GM13976 (cell line): ENCODE results near the gene REC114.

Experiments used
- DNase-seq: peaks from one replicate; pipeline ENCODE4 v3.0.0; 2012; ENCODE audit warnings: low spot score
- CTCF ChIP-seq: IDR thresholded peaks from 2 replicates; pipeline ENCODE4 v1.5.1; 2012; ENCODE audit warnings: borderline replicate concordance, mild to moderate bottlenecking; ENCODE audit not compliant: insufficient read depth; ENCODE audit errors: extremely low read depth, missing control alignments, control extremely low read depth
- in situ Hi-C: fragments of 300-500 bp; cut with MboI; formaldehyde crosslinking; loops from one replicate; pipeline ENCODE4 v1.12.0; 2022; ENCODE audit warnings: low sequenced_read_pairs, mixed read lengths, inconsistent platforms; ENCODE audit not compliant: unreplicated experiment

REC114 gene

GRCh38 chr15:73578026-73578425, 135.1 kb downstream of the REC114 start:
- DNase-seq: no peak
- in situ Hi-C loops: no loop called here
- TF ChIP-seq CTCF: no peak

DNA sequence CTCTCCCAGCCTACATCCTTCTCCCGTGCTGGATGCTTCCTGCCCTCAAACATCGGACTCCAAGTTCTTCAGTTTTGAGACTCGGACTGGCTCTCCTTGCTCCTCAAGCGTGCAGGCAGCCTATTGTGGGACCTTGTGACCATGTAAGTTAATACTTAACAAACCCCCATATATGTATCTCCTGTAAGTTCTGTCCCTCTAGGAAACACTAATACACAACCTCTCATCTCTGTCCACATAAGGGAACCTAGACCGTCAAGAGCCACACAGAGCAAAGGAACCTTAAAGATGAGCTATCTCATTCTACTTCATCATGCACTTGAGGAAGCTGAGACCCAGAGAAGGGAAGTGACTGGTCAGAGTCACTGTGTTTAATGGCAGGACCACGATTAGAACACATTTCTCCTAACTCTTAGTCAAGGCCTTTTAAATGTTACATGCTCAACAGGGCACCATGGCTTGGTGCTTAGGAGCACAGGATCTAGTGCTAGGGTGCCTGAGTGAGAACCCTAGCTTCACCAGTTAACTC, 140.0 kb downstream of the REC114 start:
- DNase-seq: no peak
- in situ Hi-C loops: no loop called here
- no peak for TF ChIP-seq CTCF

GRCh38 chr15:73583544-73583943, 140.6 kb downstream of the REC114 start:
- no peak for DNase-seq
- TF ChIP-seq CTCF: no peak
- in situ Hi-C loops: no loop called here

- in situ Hi-C loops: no loop called here
- no peak for DNase-seq
Measured at GRCh38 chr15:73584699-73585420, 141.9 kb downstream of the REC114 start.

GRCh38 chr15:73585871-73586654, 143.1 kb downstream of the REC114 start:
- TF ChIP-seq CTCF: no peak
- no peak for DNase-seq
- in situ Hi-C loops: no loop called here

More at GRCh38 chr15:73584699-73585420, 141.9 kb downstream of the REC114 start:
- TF ChIP-seq CTCF: no peak

DNA sequence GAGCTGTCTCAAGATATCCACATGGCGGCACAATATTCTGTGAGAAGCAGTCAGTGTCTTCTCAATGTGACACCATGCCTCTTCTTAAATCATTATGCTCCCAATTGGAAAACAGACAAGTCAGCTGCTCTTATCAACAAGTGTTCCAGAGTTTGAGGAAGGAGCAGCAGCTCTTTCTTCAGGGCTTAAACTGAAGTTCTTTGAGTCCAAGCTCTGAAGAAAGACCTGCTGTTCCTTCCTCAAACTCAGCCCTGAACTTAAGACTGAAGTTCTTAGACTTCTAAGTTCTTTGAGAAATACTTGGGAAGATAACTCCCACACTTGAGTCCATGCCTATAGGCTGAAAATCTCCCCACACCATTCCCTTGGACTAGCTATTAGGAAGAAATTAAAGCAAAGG, 146.8 kb downstream of the REC114 start:
- DNase-seq: no peak
- in situ Hi-C loops: no loop called here
- TF ChIP-seq CTCF: no peak
